Loucy (cell line): Measurements from ENCODE around the gene BCL2L11.

Experiments
- H2AFZ ChIP-seq: fragments of 200-600 bp; sonication (generic); 2 replicates; pipeline ENCODE4 v1.6.0; 2016; ENCODE audit warnings: antibody characterized with exemption, mild to moderate bottlenecking, low read length, moderate library complexity
- H3F3A ChIP-seq: fragments of 200-600 bp; 2 replicates; pipeline ENCODE4 v1.6.0; 2016; ENCODE audit warnings: antibody characterized with exemption, low read depth, mild to moderate bottlenecking
- H3K27me3 ChIP-seq: fragments of 200-600 bp; sonication (generic); 2 replicates; pipeline ENCODE4 v1.6.1; 2014; ENCODE audit warnings: low read length, mild to moderate bottlenecking; ENCODE audit not compliant: insufficient read depth, poor library complexity, severe bottlenecking
- H3K36me3 ChIP-seq: fragments of 200-600 bp; sonication (generic); 2 replicates; pipeline ENCODE4 v1.6.1; 2016; ENCODE audit warnings: low read length; ENCODE audit not compliant: insufficient read depth
- H3K4me1 ChIP-seq: fragments of 200-600 bp; sonication (generic); 2 replicates; pipeline ENCODE4 v1.5.1; 2014; ENCODE audit warnings: low read length, mild to moderate bottlenecking; ENCODE audit not compliant: insufficient read depth, poor library complexity, severe bottlenecking
- H3K4me2 ChIP-seq: fragments of 200-600 bp; sonication (generic); 2 replicates; pipeline ENCODE4 v1.6.0; 2014; ENCODE audit warnings: antibody characterized with exemption, low read length, low read depth, mild to moderate bottlenecking; ENCODE audit not compliant: poor library complexity, severe bottlenecking
- H3K4me3 ChIP-seq: fragments of 200-600 bp; sonication (generic); 2 replicates; pipeline ENCODE4 v1.5.1; 2014; ENCODE audit warnings: low read length, mild to moderate bottlenecking, mixed read lengths; ENCODE audit not compliant: poor library complexity, severe bottlenecking
- H3K79me2 ChIP-seq: fragments of 200-600 bp; sonication (generic); 2 replicates; pipeline ENCODE4 v1.6.1; 2014; ENCODE audit warnings: low read length; ENCODE audit not compliant: insufficient read depth
- H3K9ac ChIP-seq: fragments of 200-600 bp; sonication (generic); 2 replicates; pipeline ENCODE4 v1.6.0; 2014; ENCODE audit warnings: mild to moderate bottlenecking, low read depth, low read length, moderate library complexity; ENCODE audit not compliant: poor library complexity, severe bottlenecking
- H3K9me2 ChIP-seq: fragments of 200-600 bp; sonication (generic); replicated peaks from 2 replicates; pipeline ENCODE4 v1.6.1; 2016; ENCODE audit warnings: low read depth, low read length, mixed read lengths
- H3K9me3 ChIP-seq: fragments of 200-600 bp; sonication (generic); 2 replicates; pipeline ENCODE4 v1.6.1; 2014; ENCODE audit warnings: mild to moderate bottlenecking, antibody characterized with exemption, low read length, low read depth; ENCODE audit not compliant: insufficient read depth
- H4K20me1 ChIP-seq: fragments of 200-600 bp; sonication (generic); 2 replicates; pipeline ENCODE4 v1.6.0; 2014; ENCODE audit warnings: antibody characterized with exemption, low read length, mild to moderate bottlenecking; ENCODE audit not compliant: insufficient read depth, poor library complexity, severe bottlenecking
- CTCF ChIP-seq: fragments of 200-600 bp; sonication (generic); conservative IDR thresholded peaks from 2 replicates; pipeline ENCODE4 v1.5.1; 2014; ENCODE audit warnings: mild to moderate bottlenecking, antibody characterized with exemption, low read length
- EZH2phosphoT487 ChIP-seq: fragments of 200-600 bp; IDR thresholded peaks from 2 replicates; pipeline ENCODE4 v1.6.1; 2018; ENCODE audit warnings: antibody characterized with exemption, mild to moderate bottlenecking, moderate library complexity, borderline replicate concordance

Gene BCL2L11

GRCh38 chr2:111176388-111176787 lies 55.7 kb downstream of the BCL2L11 start:
- H3K4me1 ChIP-seq = no peaks in the 10 kb centered on the region
- H3K79me2 ChIP-seq = no peaks in the 10 kb centered on the region
- no peaks in the 10 kb centered on the region for H4K20me1 ChIP-seq
- no peaks in the 10 kb centered on the region for H3K27me3 ChIP-seq
- TF ChIP-seq EZH2phosphoT487 (no peak), CTCF (no peak)
- no peaks in the 10 kb centered on the region for H3K36me3 ChIP-seq
- no peaks in the 10 kb centered on the region for H3F3A ChIP-seq
- no peaks in the 10 kb centered on the region for H3K9me2 ChIP-seq
- H3K9ac ChIP-seq = no peak overlapping the region
- H3K9me3 ChIP-seq = no peaks in the 10 kb centered on the region
- no peak overlapping the region for H3K4me3 ChIP-seq
- no peak overlapping the region for H2AFZ ChIP-seq
- H3K4me2 ChIP-seq = no peak overlapping the region

- no peak overlapping the region for H3K4me2 ChIP-seq
- H3K79me2 ChIP-seq = no peaks in the 10 kb centered on the region
- H3F3A ChIP-seq = no peaks in the 10 kb centered on the region
- H3K9me2 ChIP-seq = no peaks in the 10 kb centered on the region
- no peaks in the 10 kb centered on the region for H3K9me3 ChIP-seq
- TF ChIP-seq EZH2phosphoT487 = no peak
- TF ChIP-seq CTCF = no peak
- no peaks in the 10 kb centered on the region for H3K36me3 ChIP-seq
- H3K4me3 ChIP-seq = no peak overlapping the region
- no peak overlapping the region for H2AFZ ChIP-seq
- no peaks in the 10 kb centered on the region for H3K4me1 ChIP-seq
- no peaks in the 10 kb centered on the region for H3K27me3 ChIP-seq
- no peaks in the 10 kb centered on the region for H4K20me1 ChIP-seq
- no peak overlapping the region for H3K9ac ChIP-seq
Observed at GRCh38 chr2:111176867-111177266, 56.2 kb downstream of the BCL2L11 start.

- TF ChIP-seq EZH2phosphoT487 (no peak), CTCF (no peak)
Observed at GRCh38 chr2:111178296-111178695, 57.6 kb downstream of the BCL2L11 start.

More at GRCh38 chr2:111178296-111178695, 57.6 kb downstream of the BCL2L11 start:
- Histone ChIP-seq H3K4me2 (no peak overlapping the region), H3K79me2 (no peaks in the 10 kb centered on the region), H3K36me3 (no peaks in the 10 kb centered on the region), H3F3A (no peaks in the 10 kb centered on the region), H3K9ac (no peak overlapping the region), H3K9me2 (no peaks in the 10 kb centered on the region), H4K20me1 (no peaks in the 10 kb centered on the region), H3K4me1 (no peaks in the 10 kb centered on the region), H3K27me3 (no peaks in the 10 kb centered on the region), H2AFZ (no peak overlapping the region), H3K9me3 (no peaks in the 10 kb centered on the region), H3K4me3 (no peak overlapping the region)
